ENCODE measurements around the gene IFNGR2. TPM values are rescaled to one million over a fixed set of nuclear protein-coding genes. Genes with fewer than 3 reads are reported as not detected.

The IFNGR2 gene
- total RNA-seq, 1 donor from 2014 or later, result 55.6 TPM

DNA sequence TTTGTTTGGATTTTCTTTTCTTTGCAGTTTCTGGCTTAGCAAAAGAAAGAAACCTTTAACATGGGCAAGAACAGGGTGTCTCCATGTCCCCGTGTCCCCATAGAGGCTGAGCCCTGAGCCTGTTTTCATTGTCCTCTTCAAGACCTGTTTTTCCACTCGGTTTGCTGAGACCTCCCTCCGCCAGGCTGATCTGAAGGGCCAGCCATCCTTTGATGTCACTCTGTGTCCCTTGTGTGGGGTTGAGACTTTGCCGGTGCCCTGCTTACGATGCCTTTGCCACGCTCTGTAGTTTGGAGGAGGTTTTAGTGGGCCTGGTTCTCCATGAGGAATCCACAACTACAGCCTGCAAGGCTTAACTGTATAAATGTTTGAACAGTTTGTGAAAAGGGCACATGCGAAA lies 23.8 kb downstream of the IFNGR2 start:
- peaks cover 44% of the 10 kb centered on the region for H3K36me3 Mint-ChIP-seq (ENCODE audit: unreplicated experiment)
- no peaks in the 10 kb centered on the region for H3K27me3 Mint-ChIP-seq (ENCODE audit: unreplicated experiment)
- no peak overlapping the region for H3K4me3 Mint-ChIP-seq (ENCODE audit: unreplicated experiment)
- DNase-seq (ENCODE audit: extremely low spot score, unreplicated experiment), result no peak
- peaks cover 14% of the 10 kb centered on the region for H3K4me1 Mint-ChIP-seq (ENCODE audit: unreplicated experiment)
- no peak overlapping the region for H3K27ac Mint-ChIP-seq (ENCODE audit: unreplicated experiment)
- no peaks in the 10 kb centered on the region for H3K9me3 Mint-ChIP-seq (ENCODE audit: unreplicated experiment)
- TF ChIP-seq, protein P1, sequence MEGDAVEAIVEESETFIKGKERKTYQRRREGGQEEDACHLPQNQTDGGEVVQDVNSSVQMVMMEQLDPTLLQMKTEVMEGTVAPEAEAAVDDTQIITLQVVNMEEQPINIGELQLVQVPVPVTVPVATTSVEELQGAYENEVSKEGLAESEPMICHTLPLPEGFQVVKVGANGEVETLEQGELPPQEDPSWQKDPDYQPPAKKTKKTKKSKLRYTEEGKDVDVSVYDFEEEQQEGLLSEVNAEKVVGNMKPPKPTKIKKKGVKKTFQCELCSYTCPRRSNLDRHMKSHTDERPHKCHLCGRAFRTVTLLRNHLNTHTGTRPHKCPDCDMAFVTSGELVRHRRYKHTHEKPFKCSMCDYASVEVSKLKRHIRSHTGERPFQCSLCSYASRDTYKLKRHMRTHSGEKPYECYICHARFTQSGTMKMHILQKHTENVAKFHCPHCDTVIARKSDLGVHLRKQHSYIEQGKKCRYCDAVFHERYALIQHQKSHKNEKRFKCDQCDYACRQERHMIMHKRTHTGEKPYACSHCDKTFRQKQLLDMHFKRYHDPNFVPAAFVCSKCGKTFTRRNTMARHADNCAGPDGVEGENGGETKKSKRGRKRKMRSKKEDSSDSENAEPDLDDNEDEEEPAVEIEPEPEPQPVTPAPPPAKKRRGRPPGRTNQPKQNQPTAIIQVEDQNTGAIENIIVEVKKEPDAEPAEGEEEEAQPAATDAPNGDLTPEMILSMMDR (IDR thresholded peaks at IDR 0.05), result no peak

DNA sequence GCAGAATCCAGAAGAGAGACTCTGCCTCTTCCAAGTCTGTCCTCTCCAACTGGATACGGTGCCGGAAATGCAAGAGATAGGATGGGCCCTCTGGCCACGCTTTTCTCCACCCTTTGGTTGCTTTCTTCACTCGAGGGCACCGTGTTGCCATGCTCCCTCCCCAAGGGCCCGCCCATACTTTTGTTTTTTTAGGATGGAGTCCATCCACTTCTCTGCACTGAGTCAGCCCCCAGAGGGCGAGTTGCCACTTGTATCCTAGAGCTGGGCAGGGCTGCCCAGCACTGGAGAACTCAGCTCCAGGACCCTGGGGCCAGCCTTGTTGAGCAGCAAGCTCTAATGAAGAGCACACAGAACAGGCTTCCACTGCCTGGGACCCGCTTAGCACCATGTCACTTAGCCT lies 25.5 kb downstream of the IFNGR2 start:
- H3K9me3 Mint-ChIP-seq (ENCODE audit: unreplicated experiment), result no peaks in the 10 kb centered on the region
- H3K36me3 Mint-ChIP-seq (ENCODE audit: unreplicated experiment), result peaks cover 53% of the 10 kb centered on the region
- no peak overlapping the region for H3K4me3 Mint-ChIP-seq (ENCODE audit: unreplicated experiment)
- TF ChIP-seq, protein P1 (IDR thresholded peaks at IDR 0.05), result no peak
- H3K27ac Mint-ChIP-seq (ENCODE audit: unreplicated experiment), result peak overlapping the region; percentile 69
- no peak for DNase-seq (ENCODE audit: extremely low spot score, unreplicated experiment)
- H3K27me3 Mint-ChIP-seq (ENCODE audit: unreplicated experiment), result no peaks in the 10 kb centered on the region
- peaks cover 20% of the 10 kb centered on the region for H3K4me1 Mint-ChIP-seq (ENCODE audit: unreplicated experiment)

GRCh38 chr21:33430858-33431257 lies 27.6 kb downstream of the IFNGR2 start:
- peaks cover 38% of the 10 kb centered on the region for H3K4me1 Mint-ChIP-seq (ENCODE audit: unreplicated experiment)
- DNase-seq (ENCODE audit: extremely low spot score, unreplicated experiment), result no peak
- TF ChIP-seq, protein P1 (IDR thresholded peaks at IDR 0.05), result no peak
- no peaks in the 10 kb centered on the region for H3K9me3 Mint-ChIP-seq (ENCODE audit: unreplicated experiment)
- H3K36me3 Mint-ChIP-seq (ENCODE audit: unreplicated experiment), result peaks cover 45% of the 10 kb centered on the region
- no peaks in the 10 kb centered on the region for H3K27me3 Mint-ChIP-seq (ENCODE audit: unreplicated experiment)
- no peak overlapping the region for H3K27ac Mint-ChIP-seq (ENCODE audit: unreplicated experiment)
- H3K4me3 Mint-ChIP-seq (ENCODE audit: unreplicated experiment), result no peak overlapping the region

DNA sequence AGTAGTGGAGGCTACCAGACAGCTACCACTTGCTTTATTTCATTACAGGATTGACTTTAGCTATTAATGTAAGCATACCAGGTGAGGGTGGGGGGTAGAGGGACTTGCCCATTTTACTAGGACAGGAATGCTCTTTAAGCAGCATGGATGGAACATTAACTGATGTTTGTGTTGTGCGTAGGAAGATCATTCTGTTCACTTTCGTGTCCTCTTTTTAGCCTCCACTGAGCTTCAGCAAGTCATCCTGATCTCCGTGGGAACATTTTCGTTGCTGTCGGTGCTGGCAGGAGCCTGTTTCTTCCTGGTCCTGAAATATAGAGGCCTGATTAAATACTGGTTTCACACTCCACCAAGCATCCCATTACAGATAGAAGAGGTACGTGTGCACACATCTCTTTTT lies 29.3 kb downstream of the IFNGR2 start:
- Mint-ChIP-seq H3K9me3 (ENCODE audit: unreplicated experiment) (no peaks in the 10 kb centered on the region), H3K27me3 (ENCODE audit: unreplicated experiment) (no peaks in the 10 kb centered on the region), H3K4me1 (ENCODE audit: unreplicated experiment) (peaks cover 40% of the 10 kb centered on the region), H3K27ac (ENCODE audit: unreplicated experiment) (peak overlapping the region; percentile 18), H3K4me3 (ENCODE audit: unreplicated experiment) (no peak overlapping the region), H3K36me3 (ENCODE audit: unreplicated experiment) (peaks cover 49% of the 10 kb centered on the region)
- TF ChIP-seq, protein P1 (IDR thresholded peaks at IDR 0.05), result no peak
- no peak for DNase-seq (ENCODE audit: extremely low spot score, unreplicated experiment)

- H3K27ac Mint-ChIP-seq (ENCODE audit: unreplicated experiment), result peak overlapping the region; percentile 89
- peaks cover 40% of the 10 kb centered on the region for H3K4me1 Mint-ChIP-seq (ENCODE audit: unreplicated experiment)
- TF ChIP-seq, protein P1 (IDR thresholded peaks at IDR 0.05), result no peak
- no peak for DNase-seq (ENCODE audit: extremely low spot score, unreplicated experiment)
- no peaks in the 10 kb centered on the region for H3K9me3 Mint-ChIP-seq (ENCODE audit: unreplicated experiment)
- no peaks in the 10 kb centered on the region for H3K27me3 Mint-ChIP-seq (ENCODE audit: unreplicated experiment)
- no peak overlapping the region for H3K4me3 Mint-ChIP-seq (ENCODE audit: unreplicated experiment)
- peaks cover 48% of the 10 kb centered on the region for H3K36me3 Mint-ChIP-seq (ENCODE audit: unreplicated experiment)
These were observed 29.8 kb downstream of the IFNGR2 start for GRCh38 chr21:33433001-33433400.

Data from osteocyte (in vitro differentiated cells).